LHCN-M2 (cell line): ENCODE measurements around the gene FRAT2. TPM values are rescaled to one million over a fixed set of nuclear protein-coding genes. Genes with fewer than 3 reads are reported as not detected.
A peak's percentile ranks its signal among the peaks of the same experiment; 100 is the strongest.

ENCODE experiments used
- DNase-seq: peaks from one replicate; pipeline ENCODE4 v3.0.0-alpha.2; 2012; ENCODE audit warnings: low read depth
- total RNA-seq: library from RNA; depleted of rRNA; stranded (reverse); fragments of >200 nt; gene quantifications from 2 replicates; pipeline ENCODE4 v1.2.3, GENCODE V29; 2014

The FRAT2 gene
- total RNA-seq, 1 experiment from 2014 or later, result 4.8 TPM

GRCh38 chr10:97327348-97328294 is 6.9 kb downstream of the FRAT2 start:
- no peak for DNase-seq

GRCh38 chr10:97325754-97326153 is 8.8 kb downstream of the FRAT2 start:
- no peak for DNase-seq

DNA sequence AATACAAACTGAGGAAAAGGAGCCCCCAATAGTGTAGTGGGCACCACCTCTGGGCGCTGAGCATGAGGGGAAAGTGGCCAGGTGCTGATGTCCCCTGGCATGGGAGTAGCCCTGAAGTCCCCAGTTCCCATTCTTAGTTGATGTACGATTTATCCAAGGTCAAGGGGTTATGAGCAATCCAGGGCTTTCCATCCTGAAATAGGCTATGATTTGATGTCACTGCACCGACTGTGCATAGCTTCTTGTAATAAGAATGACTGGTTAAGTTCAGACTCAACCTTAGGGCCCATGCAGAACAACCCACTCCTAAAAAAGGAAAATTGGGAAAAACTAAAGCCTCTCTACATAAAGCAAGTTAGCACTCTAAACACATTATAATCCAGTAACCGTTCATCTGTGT is 11.0 kb downstream of the FRAT2 start:
- no peak for DNase-seq

GRCh38 chr10:97321804-97322190 is 12.7 kb downstream of the FRAT2 start:
- no peak for DNase-seq

GRCh38 chr10:97321032-97321803 is 13.3 kb downstream of the FRAT2 start:
- DNase-seq, result peak; percentile 32

DNA sequence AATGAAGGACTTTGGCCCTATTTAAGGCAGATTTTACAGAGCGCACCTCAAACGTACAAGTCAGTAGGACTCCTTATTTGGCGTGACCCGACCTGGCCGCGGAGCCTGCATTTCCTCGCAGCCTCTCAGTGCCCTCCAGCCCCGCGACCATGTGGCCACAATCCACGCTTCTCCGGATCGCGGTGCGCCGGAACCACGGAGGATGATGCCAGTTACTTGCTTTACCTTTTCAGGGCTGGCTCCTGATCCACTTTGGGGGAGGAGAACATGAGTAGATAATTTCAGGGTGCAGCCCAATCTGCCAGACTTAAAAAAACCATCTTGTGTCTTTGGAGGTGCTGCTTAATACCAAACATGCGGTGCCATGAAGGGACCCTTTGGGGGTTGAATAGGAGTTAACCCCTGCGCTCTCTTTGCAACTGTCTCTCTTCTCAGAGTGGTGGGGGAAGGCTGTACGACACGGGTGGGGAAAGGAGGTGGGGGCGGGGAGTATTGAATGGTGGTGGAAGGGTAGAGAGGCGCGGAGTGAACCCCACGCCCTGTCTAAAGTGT is 14.0 kb downstream of the FRAT2 start:
- no peak for DNase-seq

- DNase-seq, result peak; percentile 44
Observed at GRCh38 chr10:97319671-97320479, 14.7 kb downstream of the FRAT2 start.

DNA sequence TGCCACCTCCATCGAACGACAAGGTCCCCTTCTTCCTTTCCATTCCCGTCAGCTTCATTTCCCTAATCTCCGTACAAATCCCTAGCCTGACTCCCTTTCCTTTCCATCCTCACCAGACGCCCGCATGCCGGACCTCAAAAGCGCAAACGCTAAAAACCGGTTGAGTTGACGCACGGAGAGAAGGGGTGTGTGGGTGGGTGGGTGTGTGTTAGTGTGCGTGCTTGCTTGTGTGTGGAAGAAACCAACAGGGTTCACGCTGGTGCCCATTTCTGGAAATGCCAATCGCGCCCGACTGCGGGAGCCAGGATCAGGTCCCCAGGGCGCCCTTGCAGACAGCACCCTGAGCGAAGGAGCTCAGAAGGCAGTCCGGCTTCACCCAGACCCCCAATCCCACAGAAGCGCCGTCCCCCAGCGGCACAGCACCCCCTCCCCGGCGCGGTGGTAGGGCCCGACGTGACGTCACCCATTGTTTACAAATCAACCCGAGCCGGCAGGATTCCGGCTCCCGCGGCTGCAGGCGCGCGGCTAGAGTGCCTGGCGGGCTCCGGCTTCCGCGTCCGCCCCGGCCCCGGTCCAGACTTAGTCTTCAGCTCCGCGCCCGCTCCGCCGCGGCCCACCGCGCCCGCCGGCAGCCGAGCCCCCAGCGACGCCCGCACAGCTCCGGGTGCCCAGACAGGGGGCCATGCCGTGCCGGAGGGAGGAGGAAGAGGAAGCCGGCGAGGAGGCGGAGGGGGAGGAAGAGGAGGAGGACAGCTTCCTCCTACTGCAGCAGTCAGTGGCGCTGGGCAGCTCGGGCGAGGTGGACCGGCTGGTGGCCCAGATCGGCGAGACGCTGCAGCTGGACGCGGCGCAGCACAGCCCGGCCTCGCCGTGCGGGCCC is 15.5 kb downstream of the FRAT2 start, which contains the start of gene FRAT1:
FRAT1 (plus strand) TSS at position 500 of the 880 bp plus-strand sequence; CDS start at position 683, 183 bp downstream.
- DNase-seq, result peak; percentile 84

GRCh38 chr10:97314671-97315070 is 19.9 kb downstream of the FRAT2 start:
- no peak for DNase-seq

DNA sequence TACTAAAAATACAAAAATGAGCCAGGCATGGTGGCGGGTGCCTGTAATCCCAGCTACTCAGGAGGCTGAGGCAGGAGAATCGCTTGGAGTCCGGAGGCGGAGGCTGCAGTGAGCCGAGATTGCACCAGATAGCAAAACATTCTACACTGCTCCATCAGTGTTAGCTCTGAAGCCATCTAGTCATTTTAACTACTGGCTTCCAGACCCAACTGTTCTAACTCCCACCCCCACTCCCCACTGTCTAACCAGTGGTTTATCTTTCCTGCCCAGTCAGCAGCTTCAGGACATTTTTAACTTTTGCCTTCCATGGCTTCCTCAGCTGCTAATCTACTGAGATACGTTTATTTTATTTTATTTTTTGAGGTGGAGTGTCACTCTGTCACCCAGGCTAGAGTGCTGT is 21.6 kb downstream of the FRAT2 start:
- no peak for DNase-seq

DNA sequence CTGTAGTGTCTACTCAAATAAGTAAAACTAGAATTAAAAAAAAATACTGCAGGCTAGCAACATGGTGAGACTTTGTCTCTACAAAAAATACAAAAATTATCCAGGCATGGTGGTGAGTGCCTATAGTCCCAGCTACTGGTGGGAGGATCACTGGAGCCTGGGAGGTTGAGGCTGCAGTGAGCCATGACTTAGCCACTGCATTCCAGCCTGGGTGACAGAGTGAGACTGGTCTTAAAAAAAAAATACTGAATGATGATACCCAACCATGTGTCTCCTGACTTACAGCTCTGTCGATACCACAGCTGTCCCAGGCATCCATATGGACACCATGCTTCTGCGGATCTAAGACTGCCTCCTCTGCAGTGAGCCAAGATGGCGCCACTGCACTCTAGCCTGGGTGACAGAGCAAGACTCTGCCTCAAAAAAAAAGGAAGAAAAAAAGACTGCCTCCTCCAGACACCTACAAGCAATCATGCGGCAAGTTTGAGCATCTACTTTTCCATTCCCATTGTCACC is 23.4 kb downstream of the FRAT2 start:
- no peak for DNase-seq

DNA sequence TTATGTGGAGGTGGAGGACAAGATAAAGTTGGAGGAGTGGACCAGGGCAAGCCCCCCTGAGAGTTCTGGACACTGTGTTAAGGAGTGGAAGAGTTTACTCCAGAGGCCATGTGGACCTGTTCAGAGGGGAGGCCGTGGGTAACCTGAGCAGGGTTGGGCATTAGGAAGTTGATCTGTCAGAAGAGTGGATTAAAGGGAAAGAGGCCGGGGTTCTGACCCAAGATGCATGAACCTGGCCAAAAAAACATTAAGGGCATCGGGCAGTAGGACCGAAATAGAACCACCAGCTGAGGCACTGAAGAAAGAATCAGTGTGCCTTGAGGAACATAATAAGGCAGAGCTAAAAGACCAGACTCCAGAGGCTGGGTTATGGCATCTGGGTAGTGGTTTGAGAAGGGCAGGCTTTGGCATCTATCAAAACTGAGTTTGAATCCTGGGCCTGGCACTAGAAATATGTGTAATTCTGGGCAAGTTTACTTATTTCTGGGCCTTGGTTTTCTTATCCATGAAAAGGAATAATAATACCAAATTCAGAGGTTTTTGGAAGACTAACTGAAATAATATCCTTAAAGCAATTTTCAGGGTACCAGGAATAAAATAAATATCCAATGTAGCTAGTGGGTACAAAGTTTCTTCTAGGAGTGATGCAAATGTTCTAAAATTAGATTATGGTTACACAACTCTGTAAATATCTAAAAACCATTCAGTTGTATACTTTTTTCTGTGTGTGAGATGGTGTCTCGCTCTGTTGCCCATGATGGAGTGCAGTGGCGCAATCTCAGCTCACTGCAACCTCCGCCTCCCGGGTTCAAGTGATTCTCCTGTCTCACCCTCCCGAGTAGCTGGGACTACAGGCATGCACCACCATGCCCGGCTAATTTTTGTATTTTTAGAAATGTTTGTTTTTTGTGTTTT is 26.4 kb downstream of the FRAT2 start:
- no peak for DNase-seq

DNA sequence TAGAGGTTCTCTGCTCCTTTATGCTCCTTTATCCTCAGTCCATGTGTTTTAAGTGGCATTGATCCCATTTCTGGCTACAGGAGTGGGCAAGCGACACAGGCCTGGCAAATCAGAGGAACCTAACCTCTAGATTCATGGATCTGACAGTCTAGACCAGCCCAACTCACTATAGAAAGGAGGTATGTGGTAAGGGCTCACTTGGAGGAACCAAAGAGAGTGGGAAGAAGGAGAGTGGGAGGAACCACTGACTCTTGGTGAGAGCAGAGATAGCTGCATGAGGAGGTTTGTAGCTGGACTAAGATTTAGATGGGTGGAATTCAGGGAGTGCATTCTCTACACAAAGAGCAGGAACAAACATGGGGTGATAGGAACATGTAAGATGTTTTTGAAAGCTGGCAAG is 27.1 kb downstream of the FRAT2 start:
- DNase-seq, result no peak

- no peak for DNase-seq
Observed at GRCh38 chr10:97302088-97302791, 32.3 kb downstream of the FRAT2 start.

DNA sequence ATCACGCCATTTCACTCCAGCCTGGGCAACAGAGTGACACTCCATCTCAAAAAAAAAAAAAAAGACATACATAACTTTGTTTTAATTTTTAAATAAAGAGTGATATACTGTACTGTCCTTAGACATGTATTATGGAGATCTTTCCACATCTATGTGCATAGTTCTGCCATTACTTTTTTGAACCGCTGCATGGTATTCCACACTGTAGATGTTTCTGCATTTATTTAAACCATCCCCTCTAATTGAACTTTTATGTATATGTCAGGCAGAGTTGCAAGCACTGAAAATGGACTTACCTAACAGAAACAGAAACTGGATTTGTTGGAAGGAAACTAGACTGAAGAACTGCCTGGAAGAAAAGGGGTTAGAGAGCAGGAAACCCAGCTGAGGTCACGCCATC is 33.5 kb downstream of the FRAT2 start:
- DNase-seq, result no peak

DNA sequence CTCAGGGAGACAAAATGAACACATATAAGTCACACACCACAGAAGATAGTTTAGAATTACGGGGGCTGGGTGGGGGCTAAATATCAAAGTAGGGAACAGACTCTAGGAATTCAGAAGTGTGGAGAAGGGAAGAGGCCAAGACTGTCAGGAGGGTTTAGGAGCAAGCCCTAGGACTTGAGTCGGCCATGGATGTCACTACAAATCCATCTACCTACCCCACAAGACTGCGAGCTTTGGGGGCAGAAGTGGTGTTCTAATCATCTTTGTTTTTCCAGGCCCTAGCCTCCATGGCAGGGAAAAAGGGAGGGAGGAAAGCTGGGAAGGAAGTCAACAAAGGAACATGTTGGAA is 36.3 kb downstream of the FRAT2 start:
- DNase-seq, result no peak

- peak; percentile 50 for DNase-seq
Observed at GRCh38 chr10:97297556-97298222, 36.8 kb downstream of the FRAT2 start.

- DNase-seq, result no peak
Observed at GRCh38 chr10:97292862-97293198, 41.7 kb downstream of the FRAT2 start.
